Heart right ventricle (tissue), 16 donors: ENCODE data around the gene M1AP. TPM values are rescaled to one million over a fixed set of nuclear protein-coding genes. Genes with fewer than 3 reads are reported as not detected.

Source experiments
- ATAC-seq, 8 donors: fragments of 200-7000 bp; cut with Tn5 transposase; one replicate each; pipeline ENCODE4 v1.9.1; 2020; ENCODE audit warnings: mild to moderate bottlenecking in 8 of 8, moderate library complexity in 8 of 8, moderate number of reproducible peaks in 1 of 8
- DNase-seq, 2 donors: peaks; one replicate each; pipeline ENCODE4 v3.0.0-alpha.2; 2020
- H3K27ac ChIP-seq, 10 donors: fragments of 200-600 bp; sonication (generic) in 2 of 10; one replicate each; pipeline versions ENCODE4 v1.5.0 to v1.8.0; 2020 to 2022; ENCODE audit warnings: mild to moderate bottlenecking in 3 of 10
- H3K27me3 ChIP-seq, 7 donors: fragments of 200-600 bp; one replicate each; pipeline ENCODE4 v1.8.0; 2021 to 2022; ENCODE audit warnings: mild to moderate bottlenecking in 2 of 7
- H3K36me3 ChIP-seq, 9 donors: fragments of 200-600 bp; sonication (generic) in 1 of 9; one replicate each; pipeline versions ENCODE4 v1.5.0 to v1.8.0; 2020 to 2022; ENCODE audit warnings: mild to moderate bottlenecking in 2 of 9
- H3K4me1 ChIP-seq, 9 donors: fragments of 200-600 bp; sonication (generic) in 1 of 9; one replicate each; pipeline versions ENCODE4 v1.5.0 to v1.8.0; 2020 to 2022; ENCODE audit warnings: mild to moderate bottlenecking in 4 of 9
- H3K4me3 ChIP-seq, 10 donors: fragments of 200-600 bp; sonication (generic) in 2 of 10; one replicate each; pipeline versions ENCODE4 v1.5.0 to v1.8.0; 2020 to 2022; ENCODE audit warnings: mild to moderate bottlenecking in 7 of 10, moderate library complexity in 2 of 10
- H3K9me3 ChIP-seq, 11 donors: fragments of 200-600 bp in 10 of 11; sonication (generic) in 2 of 11; one replicate each; pipeline versions ENCODE4 v1.5.0 to v1.8.0; 2013 to 2022; ENCODE audit warnings: mild to moderate bottlenecking in 2 of 11, control low read depth in 1 of 11, moderate library complexity in 1 of 11
- WGBS, 2 donors: extraction: QIAGEN DNeasy Blood & Tissue Kit; methylation state at CpG; one replicate each; pipeline ENCODE4 v1.1.7; 2013; ENCODE audit warnings: inconsistent platforms in 1 of 2; 5-methylcytosine and 5-hydroxymethylcytosine counted together
- intact Hi-C, 10 donors: fragments of 100-400 bp; cut with DNase I; formaldehyde crosslinking; loops; one replicate each; pipeline versions ENCODE4 v1.11.1 to v1.14.2; 2022
- polyA plus RNA-seq, 2 donors: library from polyadenylated mRNA; stranded (reverse); fragments of 200-250 nt; gene quantifications; one replicate each; pipeline ENCODE4 v1.2.3, GENCODE V29; 2013
- total RNA-seq, 10 donors: library from RNA; stranded (reverse); fragmentation: NEBNext Ultra II Directional in 3 of 10; extraction: Animal tissue kit (Norgen Biotek cat#: 25700) in 3 of 10; gene quantifications; one replicate each; pipeline versions ENCODE4 v1.2.1 to v1.2.4, GENCODE V29; 2021 to 2023
- TF ChIP-seq, protein P1 (sequence below), 9 donors: fragments of 200-600 bp; sonication (generic) in 2 of 9; IDR thresholded peaks; one replicate each; pipeline versions ENCODE4 v1.5.0 to v1.8.0; 2021 to 2022; ENCODE audit warnings: antibody characterized with exemption in 9 of 9, mild to moderate bottlenecking in 5 of 9, moderate library complexity in 1 of 9
- donor health status: Arrhythmogenic right ventricular cardiomyopathy.
- donor health status: ischemic (EF 13 %, LVEDD 7.1; RV severe dilation, severe dysfunction).
- donor health status: healthy with polysubstance abuse.
- donor health status: DM: no; HTN: yes; CAD: no.
- donor health status: DM: no; HTN: no; CAD: no.
- donor health status: ischemic (EF 25% LVEDD 6.9; RV normal size, moderate dysfunction).
- donor health status: ischemic (EF 25% LVEDD 5.7; RV mildly dilated, moderate dysfunction).
- donor health status: healthy.
- donor health status: DM: yes; HTN: yes; CAD: no.
- donor health status: Ischemic cardiomyopathy.
- donor health status: ischemic (EF 35%, LVEDD 5.7; RV mildly dilated, moderate dysfunction).
- donor health status: nonischemic (EF 11% LVEDD 7.7; RV severe dilation, severe dysfunction).
- donor health status: DM: yes; HTN: yes; CAD: no.
- donor health status: PGD.
- donor health status: ischemic (EF 29% LVEDD 5.4; RV normal size, mild dysfunction).
- donor health status: nonischemic (EF 23%, LVEDD 6.1; RV moderate dilation, normal function).

Gene M1AP
- total and polyA plus RNA-seq, 12 donors: 0.03 to 0.44 (median 0.18) TPM; not detected in 7

DNA sequence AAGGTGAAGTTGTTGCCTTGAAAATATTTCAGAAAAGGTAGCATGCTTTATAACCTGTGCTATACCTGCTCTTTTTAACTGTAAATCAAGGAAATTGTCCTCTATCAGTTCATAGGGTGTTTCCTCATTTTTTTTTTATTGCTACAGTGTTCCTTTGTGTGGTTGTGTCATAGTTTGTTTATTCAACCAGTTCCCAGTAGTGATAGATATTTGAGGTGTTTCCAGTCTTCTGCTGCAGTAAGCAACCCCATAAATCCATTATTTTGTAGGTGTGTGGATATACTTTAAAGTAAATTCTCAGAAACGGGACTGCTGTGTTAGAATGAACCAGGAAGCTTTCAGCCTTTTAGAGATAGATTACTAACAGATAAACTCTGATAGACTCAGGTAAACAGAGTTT, 45.5 kb upstream of the M1AP start:
- H3K36me3 ChIP-seq: no peaks in the 10 kb centered on the region
- H3K27ac ChIP-seq: no peak overlapping the region
- H3K4me1 ChIP-seq: peaks cover 0 to 3% (median 0%) of the 10 kb centered on the region in 9 donors
- DNase-seq (no peak), ATAC-seq (no peak)
- intact Hi-C loops: loop anchor here in 7 of 10 donors (5.0 to 10.0 kb wide), 2 partner anchors 184 to 711 kb away; no protein-coding TSS in a partner anchor
- no peak overlapping the region for H3K4me3 ChIP-seq
- TF ChIP-seq, protein P1, sequence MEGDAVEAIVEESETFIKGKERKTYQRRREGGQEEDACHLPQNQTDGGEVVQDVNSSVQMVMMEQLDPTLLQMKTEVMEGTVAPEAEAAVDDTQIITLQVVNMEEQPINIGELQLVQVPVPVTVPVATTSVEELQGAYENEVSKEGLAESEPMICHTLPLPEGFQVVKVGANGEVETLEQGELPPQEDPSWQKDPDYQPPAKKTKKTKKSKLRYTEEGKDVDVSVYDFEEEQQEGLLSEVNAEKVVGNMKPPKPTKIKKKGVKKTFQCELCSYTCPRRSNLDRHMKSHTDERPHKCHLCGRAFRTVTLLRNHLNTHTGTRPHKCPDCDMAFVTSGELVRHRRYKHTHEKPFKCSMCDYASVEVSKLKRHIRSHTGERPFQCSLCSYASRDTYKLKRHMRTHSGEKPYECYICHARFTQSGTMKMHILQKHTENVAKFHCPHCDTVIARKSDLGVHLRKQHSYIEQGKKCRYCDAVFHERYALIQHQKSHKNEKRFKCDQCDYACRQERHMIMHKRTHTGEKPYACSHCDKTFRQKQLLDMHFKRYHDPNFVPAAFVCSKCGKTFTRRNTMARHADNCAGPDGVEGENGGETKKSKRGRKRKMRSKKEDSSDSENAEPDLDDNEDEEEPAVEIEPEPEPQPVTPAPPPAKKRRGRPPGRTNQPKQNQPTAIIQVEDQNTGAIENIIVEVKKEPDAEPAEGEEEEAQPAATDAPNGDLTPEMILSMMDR (IDR thresholded peaks at IDR 0.05): no peak
- peaks cover 0 to 14% (median 0%) of the 10 kb centered on the region in 7 donors for H3K27me3 ChIP-seq
- no peaks in the 10 kb centered on the region for H3K9me3 ChIP-seq
- 80 to 84% methylated on average over 1 of the region's 1 CpG for WGBS, 2 donors

DNA sequence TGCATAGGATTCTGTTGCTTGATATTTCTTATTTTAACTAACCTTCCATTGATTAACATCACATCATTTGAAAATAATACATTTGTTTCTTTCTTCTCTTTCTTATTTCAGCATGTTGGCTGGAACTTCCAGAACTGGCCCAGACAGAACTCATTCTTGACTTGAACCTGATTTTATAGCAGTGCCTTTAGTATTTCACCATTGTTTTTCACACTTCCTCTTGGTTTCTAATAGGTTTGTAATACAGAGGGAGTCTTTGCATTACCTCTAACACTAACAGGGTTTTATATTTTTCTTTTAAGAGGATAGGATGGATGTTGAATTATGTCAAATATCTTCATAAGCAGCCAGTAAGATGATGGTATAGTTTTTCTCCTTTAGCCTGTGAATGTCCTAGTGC, 45.1 kb upstream of the M1AP start:
- Histone ChIP-seq H3K4me3 (no peak overlapping the region), H3K27me3 (peaks cover 0 to 14% (median 0%) of the 10 kb centered on the region in 7 donors), H3K27ac (no peak overlapping the region), H3K36me3 (no peaks in the 10 kb centered on the region), H3K4me1 (peaks cover 0 to 3% (median 0%) of the 10 kb centered on the region in 9 donors), H3K9me3 (no peaks in the 10 kb centered on the region)
- intact Hi-C loops: loop anchor here in 7 of 10 donors (5.0 to 10.0 kb wide), 2 partner anchors 184 to 712 kb away; no protein-coding TSS in a partner anchor
- TF ChIP-seq, protein P1 (IDR thresholded peaks at IDR 0.05): no peak
- ATAC-seq (no peak), DNase-seq (no peak)

DNA sequence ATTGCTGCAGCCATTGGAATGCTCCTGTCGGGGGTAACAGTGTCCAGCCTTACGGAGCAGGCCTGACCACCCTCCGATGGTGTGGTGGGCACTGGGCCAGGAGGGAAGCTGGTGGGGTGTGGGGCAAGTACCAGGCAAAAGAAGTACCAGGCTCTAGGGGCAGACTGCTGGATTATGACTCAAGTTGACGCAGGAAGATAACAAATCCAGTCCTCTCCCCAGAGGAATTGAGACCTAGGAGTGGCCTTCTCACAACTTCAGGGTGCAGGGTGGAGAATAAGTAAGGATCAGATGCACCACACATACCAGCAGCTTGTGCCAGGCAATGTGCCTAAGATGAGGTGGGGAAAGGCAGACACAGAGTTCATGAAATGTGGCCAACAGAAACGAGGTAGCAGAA, 43.8 kb upstream of the M1AP start:
- TF ChIP-seq, protein P1 (IDR thresholded peaks at IDR 0.05): no peak
- WGBS, 2 donors: 80% methylated on average over 5 of the region's 5 CpGs
- no peak for DNase-seq
- Histone ChIP-seq H3K4me3 (no peak overlapping the region), H3K4me1 (peaks cover 0 to 3% (median 0%) of the 10 kb centered on the region in 9 donors), H3K27ac (no peak overlapping the region), H3K36me3 (no peaks in the 10 kb centered on the region), H3K9me3 (no peaks in the 10 kb centered on the region), H3K27me3 (peaks cover 0 to 14% (median 0%) of the 10 kb centered on the region in 7 donors)
- ATAC-seq: peak in 1 of 8 donors; percentile 22
- intact Hi-C loops: loop anchor here in 9 of 10 donors (2.0 to 10.0 kb wide), 4 partner anchors 183 to 713 kb away; no protein-coding TSS in a partner anchor

DNA sequence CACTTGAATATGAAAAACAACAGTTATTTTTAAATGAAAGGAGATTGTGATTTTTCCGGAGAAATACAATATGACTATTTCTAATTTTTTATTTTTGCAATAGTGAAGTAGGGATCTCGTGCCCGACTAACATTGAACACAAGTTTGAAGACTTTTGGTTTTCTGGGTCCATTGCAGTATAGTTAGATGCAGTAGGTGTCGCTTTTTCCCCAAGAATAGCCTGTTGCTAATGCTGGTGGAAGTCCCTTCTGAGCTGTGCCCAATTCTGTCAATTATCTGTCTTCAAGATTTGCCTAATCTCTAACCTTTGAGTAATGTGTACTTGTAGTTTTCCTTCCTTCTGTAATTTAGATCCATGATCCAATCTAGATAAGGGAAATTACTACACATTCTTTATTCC, 42.4 kb upstream of the M1AP start:
- H3K9me3 ChIP-seq: no peaks in the 10 kb centered on the region
- H3K27ac ChIP-seq: no peak overlapping the region
- peaks cover 0 to 3% (median 0%) of the 10 kb centered on the region in 9 donors for H3K4me1 ChIP-seq
- 7 to 10% methylated on average over 4 of the region's 4 CpGs for WGBS, 2 donors
- no peak overlapping the region for H3K4me3 ChIP-seq
- ATAC-seq (peak in 6 of 8 donors; percentile 38 to 80 (median 54)), DNase-seq (peak in 1 of 2 donors; percentile 13)
- TF ChIP-seq, protein P1 (IDR thresholded peaks at IDR 0.05): peak in 8 of 9 donors; percentile 18 to 78 (median 71)
- H3K27me3 ChIP-seq: peaks cover 0 to 14% (median 0%) of the 10 kb centered on the region in 7 donors
- intact Hi-C loops: loop anchor here in 9 of 10 donors (2.0 to 10.0 kb wide), 4 partner anchors 184 to 714 kb away; no protein-coding TSS in a partner anchor
- no peaks in the 10 kb centered on the region for H3K36me3 ChIP-seq
